Measurements from ENCODE around the gene GRIN3A. TPM values are rescaled to one million over a fixed set of nuclear protein-coding genes. Genes with fewer than 3 reads are reported as not detected.

The GRIN3A gene
- total RNA-seq, 1 experiment from 2014 or later, result 0.03 TPM

DNA sequence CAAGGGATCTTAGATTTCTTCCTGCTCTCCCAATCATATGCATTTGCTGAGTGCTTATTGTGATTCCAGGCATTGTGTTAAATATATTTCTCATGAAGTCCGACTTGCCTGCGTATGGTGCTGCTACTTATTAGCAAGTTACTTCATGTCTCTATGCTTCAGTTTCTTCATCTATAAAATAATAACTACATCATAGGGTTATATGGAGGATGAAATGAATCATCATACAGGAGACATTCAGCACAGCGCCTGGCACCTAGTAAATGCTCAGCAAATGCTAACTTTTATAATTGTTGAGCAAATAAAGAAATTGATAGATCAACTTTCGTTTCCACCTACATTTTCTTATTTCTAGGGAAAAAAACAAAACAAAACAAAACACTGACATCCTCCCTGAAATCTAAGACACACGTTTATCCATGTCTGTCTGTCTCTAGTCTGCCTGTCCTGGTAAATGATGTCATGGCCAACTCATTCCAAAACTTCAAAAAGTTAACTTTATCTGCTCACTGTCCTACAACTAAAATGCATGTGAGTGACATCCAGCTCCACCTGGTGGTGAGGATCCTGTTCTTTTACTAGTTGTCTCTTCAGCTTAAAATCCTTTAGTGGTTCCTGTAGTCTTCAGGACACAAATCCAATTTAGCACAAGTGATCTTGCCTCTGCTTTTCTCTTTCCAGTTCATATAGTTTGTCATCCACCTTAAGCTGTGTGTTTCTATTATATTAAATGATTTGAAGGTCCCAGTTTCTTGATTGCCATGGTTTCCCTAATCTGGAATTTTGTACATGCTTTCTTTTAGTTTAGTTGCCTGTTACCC lies 171.3 kb downstream of the GRIN3A start:
- ChIA-PET CTCF (interaction anchor here (1.4 kb wide), 1 partner anchor 108 kb away, joined by 3 read pairs; no protein-coding TSS in a partner anchor), POLR2A (no interaction called here)
- BruUV-seq (replicated peaks), result no TSS peak
- Histone ChIP-seq H3K9me3 (ENCODE audit: control insufficient read depth, insufficient read depth, low read depth, low read length) (no peaks in the 10 kb centered on the region), H3K4me1 (ENCODE audit: control insufficient read depth, insufficient read depth, low read length) (no peaks in the 10 kb centered on the region), H3K36me3 (ENCODE audit: control insufficient read depth, insufficient read depth, low read length) (peaks cover 4% of the 10 kb centered on the region; the same call in 1 of the 2 replicates), H3K4me3 (ENCODE audit: low read depth in 2 of 2, low read length in 2 of 2) (no peak overlapping the region), H3K27ac (ENCODE audit: low read length) (no peak overlapping the region), H3K27me3 (ENCODE audit: control insufficient read depth, insufficient read depth, low read length) (no peaks in the 10 kb centered on the region)
- DNase-seq (ENCODE audit: low read depth, low spot score) (no peak), ATAC-seq (no peak)
- intact Hi-C loops (cut with micrococcal nuclease; ENCODE audit: unreplicated experiment) (no loop called here), in situ Hi-C loops (cut with HindIII; ENCODE audit: low pct_unique_long_range_greater_than_20kb, low sequenced_read_pairs) (no loop called here)
- TF ChIP-seq, protein P1, sequence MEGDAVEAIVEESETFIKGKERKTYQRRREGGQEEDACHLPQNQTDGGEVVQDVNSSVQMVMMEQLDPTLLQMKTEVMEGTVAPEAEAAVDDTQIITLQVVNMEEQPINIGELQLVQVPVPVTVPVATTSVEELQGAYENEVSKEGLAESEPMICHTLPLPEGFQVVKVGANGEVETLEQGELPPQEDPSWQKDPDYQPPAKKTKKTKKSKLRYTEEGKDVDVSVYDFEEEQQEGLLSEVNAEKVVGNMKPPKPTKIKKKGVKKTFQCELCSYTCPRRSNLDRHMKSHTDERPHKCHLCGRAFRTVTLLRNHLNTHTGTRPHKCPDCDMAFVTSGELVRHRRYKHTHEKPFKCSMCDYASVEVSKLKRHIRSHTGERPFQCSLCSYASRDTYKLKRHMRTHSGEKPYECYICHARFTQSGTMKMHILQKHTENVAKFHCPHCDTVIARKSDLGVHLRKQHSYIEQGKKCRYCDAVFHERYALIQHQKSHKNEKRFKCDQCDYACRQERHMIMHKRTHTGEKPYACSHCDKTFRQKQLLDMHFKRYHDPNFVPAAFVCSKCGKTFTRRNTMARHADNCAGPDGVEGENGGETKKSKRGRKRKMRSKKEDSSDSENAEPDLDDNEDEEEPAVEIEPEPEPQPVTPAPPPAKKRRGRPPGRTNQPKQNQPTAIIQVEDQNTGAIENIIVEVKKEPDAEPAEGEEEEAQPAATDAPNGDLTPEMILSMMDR (IDR thresholded peaks at IDR 0.05), result peak; percentile 58
- TF ChIP-seq SIN3A (IDR thresholded peaks at IDR 0.05; ENCODE audit: borderline replicate concordance, insufficient read depth, low read depth, low read length), result no peak

- no peak overlapping the region for H3K4me3 ChIP-seq (ENCODE audit: low read depth in 2 of 2, low read length in 2 of 2)
- ChIA-PET POLR2A (no interaction called here), CTCF (no interaction called here)
- peaks cover 15% of the 10 kb centered on the region; the same call in 1 of the 2 replicates for H3K36me3 ChIP-seq (ENCODE audit: control insufficient read depth, insufficient read depth, low read length)
- ATAC-seq (no peak), DNase-seq (ENCODE audit: low read depth, low spot score) (no peak)
- no peaks in the 10 kb centered on the region for H3K9me3 ChIP-seq (ENCODE audit: control insufficient read depth, insufficient read depth, low read depth, low read length)
- in situ Hi-C loops (cut with HindIII; ENCODE audit: low pct_unique_long_range_greater_than_20kb, low sequenced_read_pairs), result no loop called here
- TF ChIP-seq, protein P1 (IDR thresholded peaks at IDR 0.05), result no peak
- TF ChIP-seq, protein P2, sequence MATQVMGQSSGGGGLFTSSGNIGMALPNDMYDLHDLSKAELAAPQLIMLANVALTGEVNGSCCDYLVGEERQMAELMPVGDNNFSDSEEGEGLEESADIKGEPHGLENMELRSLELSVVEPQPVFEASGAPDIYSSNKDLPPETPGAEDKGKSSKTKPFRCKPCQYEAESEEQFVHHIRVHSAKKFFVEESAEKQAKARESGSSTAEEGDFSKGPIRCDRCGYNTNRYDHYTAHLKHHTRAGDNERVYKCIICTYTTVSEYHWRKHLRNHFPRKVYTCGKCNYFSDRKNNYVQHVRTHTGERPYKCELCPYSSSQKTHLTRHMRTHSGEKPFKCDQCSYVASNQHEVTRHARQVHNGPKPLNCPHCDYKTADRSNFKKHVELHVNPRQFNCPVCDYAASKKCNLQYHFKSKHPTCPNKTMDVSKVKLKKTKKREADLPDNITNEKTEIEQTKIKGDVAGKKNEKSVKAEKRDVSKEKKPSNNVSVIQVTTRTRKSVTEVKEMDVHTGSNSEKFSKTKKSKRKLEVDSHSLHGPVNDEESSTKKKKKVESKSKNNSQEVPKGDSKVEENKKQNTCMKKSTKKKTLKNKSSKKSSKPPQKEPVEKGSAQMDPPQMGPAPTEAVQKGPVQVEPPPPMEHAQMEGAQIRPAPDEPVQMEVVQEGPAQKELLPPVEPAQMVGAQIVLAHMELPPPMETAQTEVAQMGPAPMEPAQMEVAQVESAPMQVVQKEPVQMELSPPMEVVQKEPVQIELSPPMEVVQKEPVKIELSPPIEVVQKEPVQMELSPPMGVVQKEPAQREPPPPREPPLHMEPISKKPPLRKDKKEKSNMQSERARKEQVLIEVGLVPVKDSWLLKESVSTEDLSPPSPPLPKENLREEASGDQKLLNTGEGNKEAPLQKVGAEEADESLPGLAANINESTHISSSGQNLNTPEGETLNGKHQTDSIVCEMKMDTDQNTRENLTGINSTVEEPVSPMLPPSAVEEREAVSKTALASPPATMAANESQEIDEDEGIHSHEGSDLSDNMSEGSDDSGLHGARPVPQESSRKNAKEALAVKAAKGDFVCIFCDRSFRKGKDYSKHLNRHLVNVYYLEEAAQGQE (IDR thresholded peaks at IDR 0.05; ENCODE audit: insufficient read depth in 1 of 2, low read depth in 2 of 2, low read length in 1 of 2), result no peak
- TF ChIP-seq TCF7L2 (IDR thresholded peaks at IDR 0.05; ENCODE audit: low read depth, low read length), result no peak
- no peak for TF ChIP-seq POLR2AphosphoS5 (IDR thresholded peaks at IDR 0.05; ENCODE audit: low read depth, low read length)
- TF ChIP-seq SIN3A (IDR thresholded peaks at IDR 0.05; ENCODE audit: borderline replicate concordance, insufficient read depth, low read depth, low read length), result no peak
- no peaks in the 10 kb centered on the region for H3K27me3 ChIP-seq (ENCODE audit: control insufficient read depth, insufficient read depth, low read length)
- intact Hi-C loops (cut with micrococcal nuclease; ENCODE audit: unreplicated experiment), result no loop called here
- BruUV-seq (replicated peaks), result no TSS peak
- H3K4me1 ChIP-seq (ENCODE audit: control insufficient read depth, insufficient read depth, low read length), result no peaks in the 10 kb centered on the region
- no peak overlapping the region for H3K27ac ChIP-seq (ENCODE audit: low read length)
Measured at GRCh38 chr9:101564252-101564651, 174.2 kb downstream of the GRIN3A start.

All from Panc1 (cell line).